Activated T-cell treated with anti-CD3 and anti-CD28 coated beads, Interleukin-2, amount 50 U/mL, for 72 hours (primary cell): ENCODE data around the gene PHF12. TPM values are rescaled to one million over a fixed set of nuclear protein-coding genes. Genes with fewer than 3 reads are reported as not detected.

ENCODE experiments used
- ATAC-seq, 2 donors: fragments of 150-1000 bp; cut with Tn5 transposase; replicated peaks in 1 of 2; 2 replicates each; pipeline ENCODE4 v1.10.0; 2021; ENCODE audit warnings: moderate library complexity in 2 of 2, mild to moderate bottlenecking in 1 of 2
- DNase-seq, 2 donors: peaks; one replicate each; pipeline ENCODE4 v3.0.0; 2021 to 2022; ENCODE audit warnings: mixed read lengths in 1 of 2
- H3K27ac Mint-ChIP-seq: one replicate; pipeline ENCODE4 v1.8.0; 2022; ENCODE audit warnings: mild to moderate bottlenecking, moderate library complexity, mixed read lengths
- H3K27me3 Mint-ChIP-seq: one replicate; pipeline ENCODE4 v1.8.0; 2022; ENCODE audit warnings: low read depth, mixed read lengths
- H3K36me3 Mint-ChIP-seq, 2 donors: one replicate each; pipeline ENCODE4 v1.8.0; 2022; ENCODE audit warnings: mixed read lengths in 2 of 2, mild to moderate bottlenecking in 1 of 2; ENCODE audit not compliant: insufficient read depth in 2 of 2
- H3K4me1 Mint-ChIP-seq: one replicate; pipeline ENCODE4 v1.8.0; 2022; ENCODE audit warnings: low read depth, mixed read lengths
- H3K4me3 Mint-ChIP-seq, 2 donors: one replicate each; pipeline ENCODE4 v1.8.0; 2022; ENCODE audit warnings: mild to moderate bottlenecking in 2 of 2, mixed read lengths in 2 of 2, moderate library complexity in 2 of 2
- H3K9me3 Mint-ChIP-seq, 2 donors: one replicate each; pipeline ENCODE4 v1.8.0; 2022; ENCODE audit warnings: mixed read lengths in 2 of 2
- total RNA-seq, 2 donors: library from RNA; stranded (reverse); gene quantifications; one replicate each; pipeline ENCODE4 v1.2.3, GENCODE V29; 2022

PHF12 gene
- total RNA-seq, 2 donors from 2014 or later, result 67.7 to 81.6 TPM

GRCh38 chr17:28985950-28986713 is 34.8 kb upstream of the PHF12 start:
- no peaks in the 10 kb centered on the region for H3K27me3 Mint-ChIP-seq
- no peaks in the 10 kb centered on the region for H3K9me3 Mint-ChIP-seq
- peaks cover 23% of the 10 kb centered on the region for H3K4me1 Mint-ChIP-seq
- H3K27ac Mint-ChIP-seq, result no peak overlapping the region
- H3K4me3 Mint-ChIP-seq, result no peak overlapping the region
- no peaks in the 10 kb centered on the region for H3K36me3 Mint-ChIP-seq
- DNase-seq (no peak), ATAC-seq (no peak)

GRCh38 chr17:28983286-28984230 is 32.2 kb upstream of the PHF12 start:
- no peaks in the 10 kb centered on the region for H3K27me3 Mint-ChIP-seq

GRCh38 chr17:28982131-28982793 is 30.9 kb upstream of the PHF12 start:
- ATAC-seq (peak; percentile 82 to 85), DNase-seq (peak; percentile 22 to 44)
- H3K4me1 Mint-ChIP-seq, result peaks cover 23% of the 10 kb centered on the region
- no peaks in the 10 kb centered on the region for H3K9me3 Mint-ChIP-seq
- H3K27ac Mint-ChIP-seq, result peak overlapping the region; percentile 78
- H3K27me3 Mint-ChIP-seq, result no peaks in the 10 kb centered on the region
- H3K4me3 Mint-ChIP-seq, result peak overlapping the region; percentile 44 to 51
- H3K36me3 Mint-ChIP-seq, result no peaks in the 10 kb centered on the region

More at GRCh38 chr17:28983286-28984230, 32.2 kb upstream of the PHF12 start:
- peak overlapping the region in 1 of 2 donors; percentile 51 for H3K4me3 Mint-ChIP-seq
- ATAC-seq (no peak), DNase-seq (no peak)
- H3K9me3 Mint-ChIP-seq, result no peaks in the 10 kb centered on the region
- H3K36me3 Mint-ChIP-seq, result no peaks in the 10 kb centered on the region
- H3K27ac Mint-ChIP-seq, result peak overlapping the region; percentile 78
- H3K4me1 Mint-ChIP-seq, result peaks cover 23% of the 10 kb centered on the region

- Mint-ChIP-seq H3K9me3 (no peaks in the 10 kb centered on the region), H3K27me3 (no peaks in the 10 kb centered on the region), H3K27ac (no peak overlapping the region), H3K36me3 (no peaks in the 10 kb centered on the region), H3K4me1 (peaks cover 17% of the 10 kb centered on the region), H3K4me3 (no peak overlapping the region)
- DNase-seq, result no peak
- no peak for ATAC-seq
These were observed 27.1 kb upstream of the PHF12 start for GRCh38 chr17:28978356-28978964.

GRCh38 chr17:28977659-28978355 is 26.5 kb upstream of the PHF12 start:
- ATAC-seq (no peak), DNase-seq (no peak)
- no peak overlapping the region for H3K4me3 Mint-ChIP-seq
- H3K36me3 Mint-ChIP-seq, result no peaks in the 10 kb centered on the region
- peaks cover 11% of the 10 kb centered on the region for H3K4me1 Mint-ChIP-seq
- H3K9me3 Mint-ChIP-seq, result no peaks in the 10 kb centered on the region
- no peaks in the 10 kb centered on the region for H3K27me3 Mint-ChIP-seq
- H3K27ac Mint-ChIP-seq, result no peak overlapping the region

GRCh38 chr17:28975646-28976045 is 24.3 kb upstream of the PHF12 start:
- DNase-seq, result no peak
- no peaks in the 10 kb centered on the region for H3K4me1 Mint-ChIP-seq
- H3K36me3 Mint-ChIP-seq, result no peaks in the 10 kb centered on the region
- no peaks in the 10 kb centered on the region for H3K27me3 Mint-ChIP-seq
- ATAC-seq, result no peak
- H3K9me3 Mint-ChIP-seq, result no peaks in the 10 kb centered on the region
- H3K27ac Mint-ChIP-seq, result no peak overlapping the region
- H3K4me3 Mint-ChIP-seq, result no peak overlapping the region

- ATAC-seq, result no peak
- DNase-seq, result no peak
- Mint-ChIP-seq H3K27ac (no peak overlapping the region), H3K9me3 (no peaks in the 10 kb centered on the region), H3K36me3 (no peaks in the 10 kb centered on the region), H3K4me3 (no peak overlapping the region), H3K27me3 (no peaks in the 10 kb centered on the region), H3K4me1 (no peaks in the 10 kb centered on the region)
These were observed 23.7 kb upstream of the PHF12 start for GRCh38 chr17:28975031-28975430.

- H3K36me3 Mint-ChIP-seq, result no peaks in the 10 kb centered on the region
- DNase-seq, result no peak
- no peaks in the 10 kb centered on the region for H3K4me1 Mint-ChIP-seq
These were observed 23.1 kb upstream of the PHF12 start for GRCh38 chr17:28974451-28974850.

GRCh38 chr17:28973425-28973824 is 22.1 kb upstream of the PHF12 start:
- DNase-seq (no peak), ATAC-seq (no peak)
- Mint-ChIP-seq H3K27me3 (no peaks in the 10 kb centered on the region), H3K27ac (no peak overlapping the region), H3K9me3 (no peaks in the 10 kb centered on the region), H3K36me3 (no peaks in the 10 kb centered on the region), H3K4me1 (no peaks in the 10 kb centered on the region), H3K4me3 (no peak overlapping the region)

More at GRCh38 chr17:28974451-28974850, 23.1 kb upstream of the PHF12 start:
- Mint-ChIP-seq H3K4me3 (no peak overlapping the region), H3K27ac (no peak overlapping the region), H3K27me3 (no peaks in the 10 kb centered on the region), H3K9me3 (no peaks in the 10 kb centered on the region)
- ATAC-seq, result no peak

- H3K4me3 Mint-ChIP-seq, result no peak overlapping the region
These were observed 21.1 kb upstream of the PHF12 start for GRCh38 chr17:28972437-28972836.

GRCh38 chr17:28970879-28971278 is 19.6 kb upstream of the PHF12 start:
- Mint-ChIP-seq H3K4me3 (no peak overlapping the region), H3K9me3 (no peaks in the 10 kb centered on the region)

More at GRCh38 chr17:28972437-28972836, 21.1 kb upstream of the PHF12 start:
- ATAC-seq, result no peak
- Mint-ChIP-seq H3K27me3 (no peaks in the 10 kb centered on the region), H3K9me3 (no peaks in the 10 kb centered on the region), H3K36me3 (no peaks in the 10 kb centered on the region), H3K4me1 (no peaks in the 10 kb centered on the region), H3K27ac (no peak overlapping the region)
- no peak for DNase-seq

GRCh38 chr17:28969706-28970393 is 18.5 kb upstream of the PHF12 start:
- no peaks in the 10 kb centered on the region for H3K27me3 Mint-ChIP-seq
- H3K27ac Mint-ChIP-seq, result no peak overlapping the region
- H3K4me3 Mint-ChIP-seq, result no peak overlapping the region
- no peaks in the 10 kb centered on the region for H3K9me3 Mint-ChIP-seq
- no peak for ATAC-seq
- H3K4me1 Mint-ChIP-seq, result no peaks in the 10 kb centered on the region
- H3K36me3 Mint-ChIP-seq, result no peaks in the 10 kb centered on the region
- DNase-seq, result no peak

More at GRCh38 chr17:28970879-28971278, 19.6 kb upstream of the PHF12 start:
- H3K4me1 Mint-ChIP-seq, result no peaks in the 10 kb centered on the region
- no peaks in the 10 kb centered on the region for H3K36me3 Mint-ChIP-seq
- ATAC-seq (no peak), DNase-seq (no peak)
- no peaks in the 10 kb centered on the region for H3K27me3 Mint-ChIP-seq
- no peak overlapping the region for H3K27ac Mint-ChIP-seq
